NCI-H1694 (cell line): Measurements from ENCODE around the gene DLK1.

Experiments used
- DNase-seq: peaks from one replicate; lab custom pipeline; 2025; lab: John Stamatoyannopoulos, UW

The DLK1 gene

DNA sequence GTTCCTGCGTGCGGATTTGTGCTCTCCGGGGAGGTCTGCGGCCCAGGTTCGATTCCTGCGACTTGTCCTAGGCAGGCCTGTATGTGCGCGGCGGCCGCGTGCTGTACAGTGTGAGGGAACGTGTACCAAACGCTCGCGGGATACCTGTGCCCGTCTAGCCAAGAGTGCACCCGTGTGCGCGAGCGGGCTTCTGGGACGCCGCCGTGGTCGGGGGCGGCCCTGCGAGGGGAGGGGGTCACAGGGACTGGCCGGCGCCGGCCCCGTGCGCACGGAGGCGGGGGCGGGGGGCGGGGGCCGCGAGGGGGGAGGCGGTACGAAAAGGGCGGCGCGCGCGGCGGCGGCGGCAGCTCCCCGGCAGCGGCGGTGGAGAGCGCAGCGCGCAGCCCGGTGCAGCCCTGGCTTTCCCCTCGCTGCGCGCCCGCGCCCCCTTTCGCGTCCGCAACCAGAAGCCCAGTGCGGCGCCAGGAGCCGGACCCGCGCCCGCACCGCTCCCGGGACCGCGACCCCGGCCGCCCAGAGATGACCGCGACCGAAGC lies at the start of gene DLK1:
Gene DLK1, plus strand, starts transcription at position 343 of the 536 bp plus-strand sequence. Its CDS starts 177 bp downstream, at position 520.
- DNase-seq, result no peak

DNA sequence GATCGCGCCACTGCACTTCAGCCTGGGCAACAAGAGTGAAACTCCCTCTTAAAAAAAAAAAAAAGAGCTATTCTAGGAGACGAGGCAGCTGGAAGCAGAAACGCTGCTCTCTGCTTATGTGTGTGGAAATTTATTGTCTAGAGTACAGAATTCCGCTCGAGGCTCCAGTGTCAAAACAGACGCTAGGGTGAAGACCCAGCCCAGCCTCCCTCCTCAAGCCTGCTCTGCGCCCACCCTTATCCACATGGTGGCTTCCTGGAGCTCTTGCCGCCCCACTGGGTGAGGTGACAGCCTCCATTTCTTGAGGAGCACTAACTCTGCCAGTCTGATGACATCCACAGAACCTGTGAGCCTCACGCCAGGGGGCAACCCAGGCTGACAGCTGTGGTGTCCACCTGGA lies 49.5 kb upstream of the DLK1 start:
- peak; percentile 76 for DNase-seq

DNA sequence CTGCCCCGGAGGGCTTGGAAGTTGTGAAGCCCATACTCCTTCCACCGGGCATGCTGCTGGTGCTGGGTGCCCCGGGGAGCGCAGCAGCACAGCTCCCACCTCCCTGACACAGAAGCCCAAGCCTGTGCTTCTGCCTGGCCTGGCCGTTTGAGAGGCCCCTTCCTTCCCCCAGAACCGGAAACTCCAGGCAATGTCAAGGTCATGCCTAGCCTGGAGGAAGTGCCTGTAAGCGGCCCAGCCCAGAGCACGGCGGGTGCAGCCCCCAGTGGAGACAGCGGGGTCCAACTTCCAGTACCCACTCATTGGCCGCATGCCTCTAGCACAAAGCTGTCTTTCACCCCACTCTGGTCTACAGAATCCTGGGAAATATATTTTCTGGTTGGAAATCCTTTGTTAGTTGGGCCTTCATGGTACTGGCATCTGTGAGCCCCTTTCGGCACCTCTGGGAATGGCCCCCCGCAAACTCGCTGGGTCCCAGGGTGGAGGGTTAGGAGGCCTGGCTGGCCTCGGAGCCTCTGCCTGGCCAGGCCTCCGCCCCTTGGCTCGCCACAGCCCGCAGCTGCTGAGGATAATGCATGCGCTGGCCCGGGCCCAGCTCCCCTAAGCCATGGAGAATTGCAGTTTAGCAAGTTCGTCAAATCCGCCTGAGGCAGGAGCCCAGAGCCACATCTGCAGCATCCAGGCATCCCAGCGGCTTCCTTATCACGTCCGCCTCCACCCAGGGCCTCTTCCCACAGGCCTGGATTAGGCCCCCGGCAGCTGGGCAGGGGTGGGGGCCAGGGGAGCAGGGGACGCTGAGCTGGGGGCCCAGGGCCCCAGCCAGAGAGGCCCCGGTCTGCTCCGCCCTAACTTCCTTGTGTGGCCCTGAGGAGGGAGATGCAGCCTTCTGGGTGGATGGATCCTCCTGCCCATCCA lies 48.9 kb upstream of the DLK1 start:
- peak; percentile 81 for DNase-seq

DNA sequence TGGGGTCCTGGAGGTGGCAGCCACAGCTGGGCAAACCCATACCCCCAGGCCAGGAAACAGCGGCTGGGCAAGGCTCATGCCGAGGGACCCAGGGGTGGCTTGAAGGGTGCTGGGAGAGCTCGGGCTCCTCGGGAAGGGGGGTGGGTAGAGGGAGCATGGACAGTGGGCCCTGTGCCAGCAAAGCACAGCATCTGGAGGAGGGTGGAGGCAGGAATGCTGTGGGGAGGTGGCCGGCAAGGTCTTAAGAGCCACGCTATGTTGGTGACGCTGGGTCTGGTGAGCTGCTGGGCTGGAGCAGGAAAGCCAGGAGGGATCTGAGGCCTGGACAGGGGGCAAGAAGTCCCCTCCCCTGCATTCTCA lies 48.2 kb upstream of the DLK1 start:
- DNase-seq, result no peak

DNA sequence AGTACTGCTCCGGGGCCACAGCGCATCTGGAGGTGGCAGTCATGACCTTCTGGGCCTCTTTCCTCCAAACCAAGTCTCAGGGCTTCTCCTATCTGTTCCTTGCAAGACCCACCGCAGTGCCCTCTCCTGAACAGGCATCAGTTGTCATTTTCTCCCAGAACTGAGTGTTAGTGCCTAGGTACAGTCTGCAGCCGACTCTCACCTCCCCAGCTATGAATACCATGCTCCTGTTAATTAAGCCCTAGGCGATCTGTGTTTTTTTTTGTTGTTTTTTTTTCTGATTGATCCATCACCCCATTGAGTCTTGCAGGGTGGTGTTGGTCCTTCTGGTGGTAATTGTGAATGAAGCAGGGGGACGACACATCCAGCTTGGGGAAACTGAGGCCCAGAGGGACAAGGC lies 47.5 kb upstream of the DLK1 start:
- DNase-seq, result no peak

DNA sequence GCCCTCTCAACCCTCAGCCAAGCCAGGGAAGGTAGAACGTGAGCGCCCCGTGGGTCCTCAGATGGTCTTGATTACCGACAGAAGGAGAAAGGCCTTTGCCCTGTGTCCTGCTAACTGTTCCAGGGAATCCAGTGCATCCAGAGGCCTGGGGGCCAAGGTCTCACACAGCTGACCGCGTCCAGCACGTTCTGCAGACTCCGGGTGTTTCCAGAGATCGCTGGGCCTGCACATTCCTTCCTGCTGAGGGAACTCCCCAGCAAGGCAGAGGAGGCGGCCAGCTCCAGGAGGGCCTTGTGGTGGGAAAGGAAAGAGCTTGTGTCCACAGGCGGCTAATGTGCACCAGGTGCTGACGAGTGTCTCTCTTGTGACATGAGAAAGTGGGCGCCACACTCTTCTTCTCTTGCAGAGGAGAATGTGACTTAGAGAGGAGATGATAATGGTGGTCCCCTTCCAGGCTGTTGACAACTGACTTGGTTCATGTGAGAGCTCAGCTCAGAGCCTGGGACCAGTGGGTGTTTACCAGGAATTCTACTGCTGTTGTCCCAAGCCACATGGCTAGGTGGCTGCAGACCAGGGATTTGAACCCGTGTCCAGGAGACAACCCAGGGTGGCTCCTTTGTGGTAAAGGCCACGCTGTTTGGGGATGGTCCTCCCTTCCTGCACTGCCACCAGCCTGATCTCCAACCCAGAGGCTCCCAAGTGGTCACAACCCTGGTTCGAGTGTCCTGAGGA lies 46.8 kb upstream of the DLK1 start:
- no peak for DNase-seq

DNA sequence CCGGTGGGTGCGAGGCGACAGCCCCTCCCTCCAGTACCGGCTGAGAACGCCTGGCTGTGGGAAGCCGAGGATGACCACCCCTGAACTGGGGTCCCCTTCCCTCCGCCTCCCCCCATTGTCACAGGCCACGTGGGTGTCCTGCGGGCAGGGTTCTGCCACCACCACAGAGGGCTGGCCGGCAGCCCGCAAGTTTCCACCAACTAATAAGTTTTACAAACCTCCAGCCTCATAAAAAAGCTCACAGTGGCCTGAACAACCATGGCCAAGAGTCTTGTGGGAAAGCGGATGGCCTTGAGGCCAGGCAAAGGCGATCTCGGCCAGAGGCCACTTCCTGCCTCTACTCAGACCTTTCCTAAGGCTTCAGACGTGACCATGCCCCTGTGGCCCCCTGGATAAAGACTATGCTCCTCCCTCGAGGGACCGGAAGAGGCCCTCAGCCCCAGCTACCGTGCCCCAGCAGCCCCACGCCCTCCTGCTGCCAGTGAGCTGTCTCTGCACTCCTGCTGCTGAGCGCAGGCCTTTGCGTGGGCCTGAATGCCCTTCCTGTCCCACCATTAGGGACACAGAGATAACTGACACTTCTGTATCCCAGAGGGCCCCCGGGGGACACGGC lies 46.1 kb upstream of the DLK1 start:
- no peak for DNase-seq

DNA sequence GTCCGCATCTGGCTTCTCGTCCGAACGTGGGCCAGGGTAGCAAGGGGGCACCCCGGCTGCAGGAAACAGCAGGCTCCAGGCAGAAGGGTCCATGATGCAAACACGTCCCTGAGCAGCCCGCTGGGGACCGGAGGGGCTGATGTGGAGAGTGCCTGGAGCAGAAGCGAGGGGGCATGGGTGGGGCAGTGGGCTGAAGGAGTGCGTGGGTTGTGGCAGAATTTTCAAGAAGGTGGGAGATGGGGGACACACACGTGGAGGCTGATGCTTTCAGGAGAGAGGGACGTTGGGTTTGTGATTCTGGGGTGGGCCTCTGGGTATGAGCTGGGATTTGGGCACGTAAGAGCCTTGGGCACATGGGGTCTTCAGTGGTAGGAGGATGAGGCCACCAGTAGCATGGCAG lies 45.6 kb upstream of the DLK1 start:
- no peak for DNase-seq

DNA sequence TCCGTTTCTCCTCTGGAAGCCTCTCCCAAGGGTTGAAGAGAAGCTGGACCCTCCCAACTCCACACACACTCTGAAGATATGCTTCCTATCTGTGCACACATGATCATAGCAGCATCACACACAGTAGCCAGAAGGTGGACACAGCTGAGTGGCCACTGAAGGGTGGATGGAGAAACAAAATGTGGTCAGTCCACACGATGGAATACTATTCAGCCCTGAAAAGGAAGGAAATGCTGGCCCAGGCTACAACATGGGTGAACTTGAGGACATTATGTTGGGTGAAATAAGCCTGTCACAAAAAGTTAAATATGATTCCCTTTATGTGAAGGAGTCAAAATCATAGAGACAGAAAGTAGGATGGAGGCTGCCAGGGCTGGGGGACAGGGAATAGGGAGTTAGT lies 43.9 kb upstream of the DLK1 start:
- DNase-seq, result no peak

DNA sequence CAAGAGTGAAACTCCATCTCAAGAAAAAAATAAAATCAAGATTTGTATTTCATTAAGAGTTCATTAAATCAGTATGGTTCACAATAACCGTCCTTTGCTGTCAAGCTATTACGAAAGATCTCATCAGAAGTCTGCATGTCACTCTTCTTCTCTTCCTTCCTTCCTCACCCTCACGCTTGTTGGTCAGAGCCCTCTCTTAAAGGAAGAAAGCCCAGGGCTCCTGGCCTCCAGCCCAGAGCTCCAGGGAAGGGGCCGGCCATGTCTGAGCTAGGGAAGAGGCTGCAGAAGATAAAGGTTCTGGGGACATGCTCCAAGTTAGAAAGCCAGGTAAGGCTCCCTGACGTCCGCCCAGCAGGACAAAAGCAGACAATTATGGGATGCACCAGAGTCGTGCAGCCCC lies 43.1 kb upstream of the DLK1 start:
- DNase-seq, result no peak

DNA sequence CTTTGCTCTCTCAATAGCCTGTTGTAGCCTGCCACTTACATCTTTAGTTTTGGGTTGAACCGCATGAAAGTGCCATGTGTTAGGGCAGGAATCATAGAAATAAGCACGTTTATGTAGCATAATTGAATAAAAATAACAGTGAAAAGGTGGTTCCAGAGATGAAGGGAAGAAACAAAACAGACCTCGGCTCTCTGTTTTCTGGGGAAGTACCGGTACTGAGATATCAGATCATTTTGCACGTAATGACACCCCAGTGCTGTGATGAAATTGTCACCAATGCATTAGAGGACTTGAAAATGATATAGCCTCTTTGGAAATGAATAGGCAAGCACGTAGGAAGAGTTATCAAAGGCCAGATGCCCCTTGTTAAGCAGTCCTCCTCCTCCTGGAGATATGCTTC lies 42.5 kb upstream of the DLK1 start:
- DNase-seq, result no peak

DNA sequence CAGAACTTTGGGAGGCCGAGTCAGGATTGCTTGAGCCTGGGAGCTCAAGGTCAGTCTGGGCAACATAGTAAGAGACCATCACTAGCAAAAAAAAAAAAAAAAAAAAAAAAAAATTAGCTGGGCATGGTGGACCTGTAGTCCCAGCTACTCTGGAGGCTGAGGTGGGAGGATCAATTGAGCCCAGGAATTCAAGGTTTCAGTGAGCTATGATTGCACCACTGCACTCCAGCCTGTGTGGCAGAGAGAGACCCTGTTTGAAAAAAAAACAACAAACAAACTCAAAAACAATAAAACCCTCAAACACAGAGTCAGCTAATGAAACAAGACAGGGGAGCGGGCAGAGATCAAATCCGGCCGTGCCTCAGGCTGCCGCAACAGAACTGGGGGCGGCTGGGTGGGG lies 41.7 kb upstream of the DLK1 start:
- DNase-seq, result no peak

DNA sequence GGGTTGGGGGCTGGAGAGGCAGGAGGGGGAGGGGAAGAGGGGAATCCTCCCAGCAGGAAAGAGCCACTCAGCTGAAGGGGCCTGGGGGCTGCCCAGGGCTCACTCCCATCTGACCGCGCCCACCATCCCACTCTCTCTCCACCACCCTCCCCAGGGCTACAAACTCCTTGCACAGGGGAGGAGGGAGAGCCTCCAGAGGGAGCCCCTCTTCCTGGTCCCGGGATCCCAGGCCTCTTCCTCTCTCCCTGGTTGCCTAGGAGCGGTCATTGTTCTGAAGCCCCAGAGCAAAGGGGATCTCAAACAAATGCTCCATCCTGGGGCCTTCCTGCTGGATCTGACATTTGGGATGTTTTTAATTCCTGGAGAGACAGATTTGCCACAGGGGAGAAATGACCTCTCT lies 39.8 kb upstream of the DLK1 start:
- no peak for DNase-seq

DNA sequence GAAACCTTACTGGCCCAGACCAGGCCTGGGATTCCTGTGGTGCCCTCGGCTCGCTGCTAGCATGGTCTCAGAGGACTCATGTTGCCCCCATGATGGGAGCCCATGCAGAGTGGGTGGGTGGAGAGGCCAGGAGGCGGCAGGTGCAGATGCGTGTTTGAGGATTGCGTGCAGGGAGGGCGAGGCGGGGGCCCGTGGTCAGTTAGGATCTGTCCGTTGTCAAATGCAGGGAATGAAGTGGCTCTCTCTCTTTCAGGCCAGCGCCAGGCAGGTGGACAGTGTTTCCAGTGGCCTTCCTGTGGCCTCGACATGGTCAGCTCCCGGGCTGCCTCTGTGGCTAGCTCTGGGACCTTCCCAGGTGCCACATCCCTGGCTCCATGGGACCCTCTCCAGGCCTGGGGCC lies 39.3 kb upstream of the DLK1 start:
- DNase-seq, result no peak

DNA sequence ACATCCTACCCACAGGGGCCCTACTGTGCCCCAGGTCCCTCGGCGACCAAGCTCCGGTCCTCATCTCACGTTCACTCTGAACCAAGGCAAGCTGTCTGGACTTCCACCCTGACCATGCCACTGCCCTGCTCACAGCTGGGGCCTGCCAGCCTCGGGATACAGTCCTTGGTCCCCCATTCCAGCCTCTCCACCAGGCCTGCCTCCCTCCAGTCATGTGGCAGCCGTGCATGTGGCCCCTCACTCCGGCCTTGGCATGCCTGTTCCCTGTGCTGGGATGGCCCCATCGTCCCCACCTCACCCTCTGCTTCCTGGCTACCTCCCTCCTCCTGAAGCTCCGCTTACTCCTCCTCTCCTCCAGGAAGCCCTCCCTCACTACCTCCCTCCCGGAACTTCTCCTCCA lies 38.6 kb upstream of the DLK1 start:
- DNase-seq, result no peak

DNA sequence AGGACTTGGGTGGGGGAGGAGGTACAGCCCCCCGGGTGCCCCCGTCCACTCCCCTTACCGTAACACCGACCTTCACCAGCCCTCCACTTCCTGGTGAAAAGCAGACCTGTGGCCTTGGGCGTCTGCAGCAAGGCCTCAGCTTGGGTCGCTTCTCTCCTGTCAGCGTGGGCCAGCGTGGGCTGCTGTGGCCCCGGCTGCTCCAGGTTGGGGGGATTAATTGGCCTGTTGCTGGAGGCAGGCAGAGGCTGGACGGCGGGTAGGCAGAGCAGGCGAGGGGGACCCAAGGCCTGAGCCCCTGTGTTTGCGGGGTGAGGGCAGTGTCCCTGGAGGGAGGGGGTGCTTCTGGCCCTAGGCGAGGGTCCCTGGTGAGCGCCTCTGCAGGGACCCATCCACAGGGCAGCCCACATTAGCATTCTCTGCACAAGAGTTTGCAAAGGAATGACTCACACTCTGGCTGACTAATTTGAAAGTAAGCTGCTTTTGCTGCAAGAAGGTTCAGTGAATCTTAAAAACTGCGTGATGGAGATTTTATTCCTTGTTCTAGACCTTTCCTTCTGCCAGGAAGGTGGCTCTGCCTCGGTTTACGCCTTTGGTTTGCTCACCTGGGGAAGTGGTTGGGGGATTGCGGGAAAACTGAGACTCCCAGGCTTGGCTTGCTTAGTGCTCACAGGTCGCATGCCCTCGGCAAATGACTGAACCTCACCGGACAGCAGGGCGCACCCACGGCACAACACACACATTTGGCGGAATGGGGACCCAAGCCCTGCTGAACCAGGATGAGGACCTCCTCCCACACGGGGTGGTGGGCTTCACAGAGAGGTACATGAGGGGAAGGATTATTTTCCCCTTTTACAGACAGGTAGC lies 37.9 kb upstream of the DLK1 start:
- DNase-seq, result no peak

DNA sequence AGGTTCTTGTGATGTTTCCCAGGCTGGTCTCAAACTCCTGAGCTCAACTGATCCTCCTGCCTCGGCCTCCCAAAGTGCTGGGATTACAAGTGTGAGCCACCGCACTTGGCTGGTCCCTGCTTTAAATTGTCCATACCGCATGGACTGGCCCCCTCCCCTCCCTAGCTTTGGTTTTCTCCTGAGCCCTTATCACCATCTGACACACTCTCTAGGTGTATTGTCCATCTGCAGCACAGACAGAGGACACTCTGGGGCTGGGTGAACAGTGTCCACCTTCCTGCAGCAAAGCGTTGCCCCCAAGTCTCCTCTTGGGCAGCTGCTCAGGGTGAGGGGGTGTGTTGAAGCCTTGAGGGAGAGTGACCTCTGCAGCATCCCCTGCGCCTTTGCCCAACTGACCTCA lies 36.0 kb upstream of the DLK1 start:
- no peak for DNase-seq

DNA sequence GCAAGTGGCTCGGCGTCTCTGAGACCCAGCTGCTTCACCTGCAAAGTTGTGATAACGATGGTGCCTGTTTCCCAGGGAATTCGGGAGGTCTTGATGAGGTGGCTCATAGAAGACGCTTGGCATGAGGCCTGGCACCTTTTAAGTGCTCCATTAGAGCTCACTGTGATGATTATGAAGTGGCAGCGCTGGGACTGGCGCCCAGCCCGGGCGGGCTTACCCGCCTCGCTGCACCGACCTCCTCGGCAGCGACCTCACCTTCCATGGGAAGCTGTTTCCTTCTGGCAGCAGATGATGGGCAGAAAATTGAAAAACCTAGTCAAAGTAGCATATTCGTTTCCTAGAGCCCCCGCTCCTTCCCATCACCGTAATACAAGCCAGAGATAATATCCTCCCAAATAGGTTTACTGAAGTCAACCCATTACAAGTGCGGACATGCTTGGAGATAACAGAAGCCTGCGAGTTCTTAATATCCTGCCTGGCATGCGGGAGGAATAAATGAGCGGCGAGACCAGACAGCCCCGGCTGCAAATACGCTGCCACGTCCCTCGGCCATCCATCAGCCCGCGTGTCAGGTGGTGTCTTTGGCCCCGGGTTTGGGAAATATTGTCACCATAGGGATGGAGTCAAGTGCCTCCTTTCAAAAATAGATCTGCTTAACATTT lies 35.2 kb upstream of the DLK1 start:
- DNase-seq, result peak; percentile 97

DNA sequence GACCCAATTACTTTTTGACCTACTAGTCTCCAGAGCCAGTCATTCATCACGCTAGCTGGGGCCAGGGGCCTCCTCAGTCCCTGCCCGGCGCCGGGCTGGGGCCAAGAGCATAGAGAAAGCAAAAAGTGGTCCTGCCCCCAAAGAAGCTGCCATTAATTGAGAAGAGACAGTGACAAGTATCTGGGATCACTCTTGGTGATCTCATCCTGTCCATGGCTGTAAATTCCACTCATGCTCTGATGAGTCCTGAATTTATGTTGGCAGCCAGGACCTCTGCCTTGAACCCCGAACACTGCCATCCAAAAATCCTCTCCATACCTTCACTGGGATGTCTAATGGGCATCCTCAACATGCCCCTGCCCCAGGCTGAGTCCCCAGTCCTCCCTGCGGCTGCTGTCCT lies 34.4 kb upstream of the DLK1 start:
- no peak for DNase-seq

DNA sequence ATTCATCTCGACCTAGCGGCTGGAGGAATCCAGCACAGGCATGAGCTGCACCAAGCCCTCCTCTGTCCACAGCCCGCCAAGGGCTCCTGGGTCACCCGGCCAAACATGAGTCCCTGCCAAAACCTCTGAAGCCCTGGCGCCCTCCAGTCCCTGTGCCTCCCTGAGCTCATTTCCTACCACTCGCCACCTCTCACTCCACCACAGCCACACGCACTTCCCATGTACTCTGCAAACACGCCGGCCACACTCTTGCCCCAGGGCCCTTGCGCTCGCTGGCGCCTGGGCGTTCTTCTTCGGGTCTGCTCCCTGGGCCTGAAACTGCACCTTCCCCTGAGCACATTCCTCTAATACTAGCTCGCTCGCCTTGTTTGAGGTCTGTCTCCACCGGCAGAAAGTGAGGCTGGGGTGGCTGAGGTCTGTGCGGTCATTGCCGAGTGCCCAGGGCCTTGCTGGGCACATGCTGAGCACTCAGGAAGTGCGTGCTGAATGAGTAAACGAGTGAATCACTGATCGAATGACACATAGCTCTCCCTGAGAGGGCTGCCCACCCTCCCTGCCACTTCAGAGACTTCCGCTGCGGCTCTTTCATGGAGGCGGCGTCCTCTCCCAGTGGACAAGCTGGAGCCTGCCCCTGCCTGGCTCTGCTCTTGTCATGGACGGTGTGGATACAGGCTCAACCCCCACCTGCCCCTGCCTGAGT lies 33.7 kb upstream of the DLK1 start:
- DNase-seq, result no peak
